ENCODE data around the gene VPS54. TPM values are rescaled to one million over a fixed set of nuclear protein-coding genes. Genes with fewer than 3 reads are reported as not detected.

VPS54 gene
- total RNA-seq, 2 experiments from 2014 or later, result 13.4 to 14.3 TPM

DNA sequence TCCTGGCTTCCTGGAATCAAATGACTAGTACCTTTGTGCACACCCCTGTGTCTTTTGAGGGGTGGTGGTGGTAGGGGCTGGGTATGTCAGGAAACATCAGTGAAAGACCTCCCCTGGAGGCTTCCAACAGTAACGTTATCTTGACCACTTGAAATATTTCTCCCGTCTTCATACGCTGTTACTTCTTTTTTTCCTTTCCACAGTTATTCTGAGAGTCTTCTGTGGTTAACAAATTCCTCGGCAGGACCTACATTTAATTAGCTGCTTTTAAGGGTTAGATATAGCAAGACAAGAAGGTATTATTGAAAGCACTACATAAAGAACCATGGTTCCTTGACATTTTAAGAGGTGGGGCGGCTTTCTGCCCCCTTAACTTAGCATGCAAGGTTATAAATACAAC lies 142.9 kb downstream of the VPS54 start:
- ATAC-seq (peak; percentile 23), DNase-seq (no peak)
- Mint-ChIP-seq H3K4me1 (ENCODE audit: low read depth) (peaks cover 25% of the 10 kb centered on the region), H3K27me3 (ENCODE audit: low read depth) (no peaks in the 10 kb centered on the region), H3K4me3 (no peak overlapping the region), H3K36me3 (ENCODE audit: low read depth) (peaks cover 74% of the 10 kb centered on the region), H3K9me3 (ENCODE audit: insufficient read depth) (no peaks in the 10 kb centered on the region), H3K27ac (no peak overlapping the region)
- CTCF ChIA-PET, result interaction anchor here (0.7 to 4.6 kb wide), 6 partner anchors 11 to 177 kb away, joined by 3 to 19 read pairs (median 6); no protein-coding TSS in a partner anchor
- POLR2A ChIA-PET, result no interaction called here

- ChIA-PET CTCF (interaction anchor here (0.7 to 4.6 kb wide), 6 partner anchors 10 to 177 kb away, joined by 3 to 19 read pairs (median 6); no protein-coding TSS in a partner anchor), POLR2A (interaction anchor here (0.9 kb wide), 1 partner anchor 34 kb away, joined by 3 read pairs; the partner anchor contains the start of gene UGP2)
- ATAC-seq (peak; percentile 36), DNase-seq (no peak)
- no peaks in the 10 kb centered on the region for H3K27me3 Mint-ChIP-seq (ENCODE audit: low read depth)
- peak overlapping the region; percentile 5 for H3K27ac Mint-ChIP-seq
- peaks cover 21% of the 10 kb centered on the region for H3K4me1 Mint-ChIP-seq (ENCODE audit: low read depth)
- H3K36me3 Mint-ChIP-seq (ENCODE audit: low read depth), result peaks cover 70% of the 10 kb centered on the region
- H3K4me3 Mint-ChIP-seq, result no peak overlapping the region
- no peaks in the 10 kb centered on the region for H3K9me3 Mint-ChIP-seq (ENCODE audit: insufficient read depth)
Measured at GRCh38 chr2:63875559-63876245, 143.5 kb downstream of the VPS54 start.

DNA sequence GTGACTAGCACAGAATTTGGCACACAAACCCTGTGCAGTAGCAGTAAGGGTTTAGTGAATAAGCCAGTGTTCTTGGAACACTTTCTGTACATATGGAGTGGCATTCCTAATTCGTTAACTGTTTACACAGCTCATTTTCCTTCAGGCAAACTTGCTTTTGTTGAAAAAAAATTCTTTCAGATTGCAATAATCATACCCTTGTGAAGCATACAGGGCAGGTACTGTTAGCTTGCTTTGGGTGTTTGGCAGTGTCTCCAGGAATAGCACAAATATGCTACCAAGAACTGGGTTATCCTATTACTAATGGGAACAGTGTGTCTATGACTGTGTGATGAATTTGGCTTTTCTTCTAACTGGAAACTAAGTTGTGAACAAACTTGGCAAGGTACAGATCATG lies 144.1 kb downstream of the VPS54 start:
- ChIA-PET CTCF (interaction anchor here (1.4 to 4.6 kb wide), 4 partner anchors 10 to 176 kb away, joined by 4 to 19 read pairs (median 7); no protein-coding TSS in a partner anchor), POLR2A (interaction anchor here (0.9 kb wide), 1 partner anchor 33 kb away, joined by 3 read pairs; the partner anchor contains the start of gene UGP2)
- Mint-ChIP-seq H3K9me3 (ENCODE audit: insufficient read depth) (no peaks in the 10 kb centered on the region), H3K27me3 (ENCODE audit: low read depth) (no peaks in the 10 kb centered on the region), H3K4me3 (no peak overlapping the region), H3K36me3 (ENCODE audit: low read depth) (peaks cover 71% of the 10 kb centered on the region), H3K27ac (peak overlapping the region; percentile 5), H3K4me1 (ENCODE audit: low read depth) (peaks cover 18% of the 10 kb centered on the region)
- DNase-seq (no peak), ATAC-seq (no peak)

GRCh38 chr2:63874204-63875130 lies 144.8 kb downstream of the VPS54 start:
- DNase-seq, result no peak
- peaks cover 73% of the 10 kb centered on the region for H3K36me3 Mint-ChIP-seq (ENCODE audit: low read depth)
- no peak overlapping the region for H3K27ac Mint-ChIP-seq
- CTCF ChIA-PET, result interaction anchor here (1.4 to 4.6 kb wide), 3 partner anchors 9 to 175 kb away, joined by 6 to 19 read pairs (median 8); no protein-coding TSS in a partner anchor
- ATAC-seq, result no peak
- POLR2A ChIA-PET, result interaction anchor here (0.9 kb wide), 1 partner anchor 33 kb away, joined by 3 read pairs; the partner anchor contains the start of gene UGP2
- H3K9me3 Mint-ChIP-seq (ENCODE audit: insufficient read depth), result no peaks in the 10 kb centered on the region
- H3K4me1 Mint-ChIP-seq (ENCODE audit: low read depth), result peaks cover 18% of the 10 kb centered on the region
- H3K27me3 Mint-ChIP-seq (ENCODE audit: low read depth), result no peaks in the 10 kb centered on the region
- no peak overlapping the region for H3K4me3 Mint-ChIP-seq

GRCh38 chr2:63872571-63873328 lies 146.5 kb downstream of the VPS54 start:
- H3K4me1 Mint-ChIP-seq (ENCODE audit: low read depth), result peaks cover 23% of the 10 kb centered on the region
- no peaks in the 10 kb centered on the region for H3K27me3 Mint-ChIP-seq (ENCODE audit: low read depth)
- H3K36me3 Mint-ChIP-seq (ENCODE audit: low read depth), result peaks cover 79% of the 10 kb centered on the region
- ATAC-seq (no peak), DNase-seq (no peak)
- ChIA-PET CTCF (interaction anchor here (1.7 kb wide), 1 partner anchor 12 kb away, joined by 4 read pairs; no protein-coding TSS in a partner anchor), POLR2A (interaction anchor here (0.6 kb wide), 1 partner anchor 38 kb away, joined by 4 read pairs; no protein-coding TSS in a partner anchor)
- H3K4me3 Mint-ChIP-seq, result no peak overlapping the region
- H3K27ac Mint-ChIP-seq, result no peak overlapping the region
- no peaks in the 10 kb centered on the region for H3K9me3 Mint-ChIP-seq (ENCODE audit: insufficient read depth)

- ATAC-seq, result no peak
- H3K27ac Mint-ChIP-seq, result no peak overlapping the region
- ChIA-PET CTCF (interaction anchor here (1.2 to 1.7 kb wide), 2 partner anchors 11 kb away, joined by 3 to 4 read pairs; no protein-coding TSS in a partner anchor), POLR2A (no interaction called here)
- H3K4me3 Mint-ChIP-seq, result no peak overlapping the region
- H3K27me3 Mint-ChIP-seq (ENCODE audit: low read depth), result no peaks in the 10 kb centered on the region
- H3K36me3 Mint-ChIP-seq (ENCODE audit: low read depth), result peaks cover 73% of the 10 kb centered on the region
- no peak for DNase-seq
- H3K4me1 Mint-ChIP-seq (ENCODE audit: low read depth), result peaks cover 25% of the 10 kb centered on the region
- no peaks in the 10 kb centered on the region for H3K9me3 Mint-ChIP-seq (ENCODE audit: insufficient read depth)
Measured at GRCh38 chr2:63871864-63872263, 147.4 kb downstream of the VPS54 start.

GRCh38 chr2:63870679-63871078 lies 148.5 kb downstream of the VPS54 start:
- Mint-ChIP-seq H3K36me3 (ENCODE audit: low read depth) (peaks cover 74% of the 10 kb centered on the region), H3K4me1 (ENCODE audit: low read depth) (peaks cover 31% of the 10 kb centered on the region), H3K9me3 (ENCODE audit: insufficient read depth) (no peaks in the 10 kb centered on the region), H3K27me3 (ENCODE audit: low read depth) (no peaks in the 10 kb centered on the region), H3K27ac (no peak overlapping the region), H3K4me3 (no peak overlapping the region)
- no peak for ATAC-seq
- ChIA-PET POLR2A (no interaction called here), CTCF (interaction anchor here (0.8 to 1.2 kb wide), 2 partner anchors 9 to 13 kb away, joined by 3 read pairs; no protein-coding TSS in a partner anchor)
- no peak for DNase-seq

- H3K36me3 Mint-ChIP-seq (ENCODE audit: low read depth), result peaks cover 65% of the 10 kb centered on the region
- DNase-seq (no peak), ATAC-seq (peak; percentile 78)
- no peaks in the 10 kb centered on the region for H3K9me3 Mint-ChIP-seq (ENCODE audit: insufficient read depth)
- H3K27ac Mint-ChIP-seq, result peak overlapping the region; percentile 62
- H3K4me1 Mint-ChIP-seq (ENCODE audit: low read depth), result peaks cover 35% of the 10 kb centered on the region
- POLR2A ChIA-PET, result interaction anchor here (0.8 to 2.5 kb wide), 4 partner anchors 10 to 278 kb away, joined by 3 to 15 read pairs (median 7); partner anchors contain the start of genes MDH1, UGP2 and WDPCP
- no peaks in the 10 kb centered on the region for H3K27me3 Mint-ChIP-seq (ENCODE audit: low read depth)
- CTCF ChIA-PET, result interaction anchor here (0.8 to 6.5 kb wide), 8 partner anchors 10 to 465 kb away, joined by 3 to 33 read pairs (median 4); partner anchors contain the start of gene UGP2
- H3K4me3 Mint-ChIP-seq, result peak overlapping the region; percentile 16
Measured at GRCh38 chr2:63866009-63866709, 153.1 kb downstream of the VPS54 start.

DNA sequence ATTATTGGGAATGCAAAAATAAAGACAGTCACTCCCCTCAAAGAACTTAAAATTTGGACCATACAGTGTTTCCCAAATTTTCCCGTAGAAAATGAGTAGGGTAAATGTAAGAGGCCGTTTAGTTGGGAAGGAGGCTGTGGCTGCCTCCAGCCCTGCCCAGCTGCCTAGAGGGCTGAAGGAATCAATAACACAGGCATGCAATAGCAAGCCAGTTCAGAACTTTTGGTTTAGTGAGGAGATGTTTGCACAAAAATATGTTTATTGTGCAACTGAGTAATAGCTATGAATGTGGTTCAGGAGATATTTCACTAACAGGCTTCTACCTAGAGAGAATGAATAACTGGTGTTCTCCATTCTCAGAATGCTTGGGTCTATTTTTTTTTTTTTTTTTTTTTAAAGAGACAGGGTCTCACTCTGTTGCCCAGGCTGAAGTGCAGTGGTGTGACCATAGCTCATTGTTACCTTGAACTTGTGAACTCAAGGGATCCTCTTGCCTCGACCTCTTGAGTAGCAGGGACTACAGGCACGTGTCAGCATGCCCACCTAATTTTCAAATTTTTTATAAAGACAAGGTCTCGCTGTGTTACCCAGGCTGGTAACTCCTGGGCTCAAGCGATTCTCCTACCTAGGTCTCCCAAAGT lies 153.9 kb downstream of the VPS54 start:
- CTCF ChIA-PET, result interaction anchor here (0.9 to 6.5 kb wide), 8 partner anchors 10 to 463 kb away, joined by 3 to 33 read pairs (median 4); no protein-coding TSS in a partner anchor
- H3K9me3 Mint-ChIP-seq (ENCODE audit: insufficient read depth), result no peaks in the 10 kb centered on the region
- no peak overlapping the region for H3K27ac Mint-ChIP-seq
- ATAC-seq (no peak), DNase-seq (no peak)
- POLR2A ChIA-PET, result interaction anchor here (1.5 to 2.5 kb wide), 4 partner anchors 9 to 277 kb away, joined by 5 to 15 read pairs (median 9); partner anchors contain the start of genes MDH1, UGP2 and WDPCP
- H3K4me3 Mint-ChIP-seq, result no peak overlapping the region
- H3K27me3 Mint-ChIP-seq (ENCODE audit: low read depth), result no peaks in the 10 kb centered on the region
- peaks cover 39% of the 10 kb centered on the region for H3K4me1 Mint-ChIP-seq (ENCODE audit: low read depth)
- H3K36me3 Mint-ChIP-seq (ENCODE audit: low read depth), result peaks cover 63% of the 10 kb centered on the region

DNA sequence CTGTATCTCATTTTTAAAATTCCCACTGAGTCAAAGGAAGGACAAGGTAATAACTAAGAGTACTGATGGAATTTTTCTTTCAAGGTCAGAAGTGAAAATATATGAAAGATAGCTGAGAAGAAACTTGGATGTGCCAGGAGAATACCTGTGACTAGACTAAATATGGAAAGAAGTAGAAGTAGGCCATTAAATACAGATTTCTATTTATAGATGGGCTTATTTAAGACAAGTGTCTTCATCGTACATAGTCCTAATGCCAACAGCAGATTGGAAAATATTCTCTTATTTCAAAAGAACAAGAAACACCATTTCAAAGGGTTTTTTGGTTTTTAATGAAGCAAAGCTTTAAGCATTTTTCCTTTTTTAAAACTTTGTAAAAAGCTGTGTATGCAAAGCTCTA lies 155.5 kb downstream of the VPS54 start:
- ATAC-seq (no peak), DNase-seq (no peak)
- Mint-ChIP-seq H3K36me3 (ENCODE audit: low read depth) (peaks cover 67% of the 10 kb centered on the region), H3K9me3 (ENCODE audit: insufficient read depth) (no peaks in the 10 kb centered on the region), H3K4me3 (no peak overlapping the region), H3K27ac (no peak overlapping the region), H3K4me1 (ENCODE audit: low read depth) (peaks cover 43% of the 10 kb centered on the region), H3K27me3 (ENCODE audit: low read depth) (no peaks in the 10 kb centered on the region)
- POLR2A ChIA-PET, result interaction anchor here (1.9 kb wide), 1 partner anchor 22 kb away, joined by 9 read pairs; the partner anchor contains the start of gene UGP2
- CTCF ChIA-PET, result interaction anchor here (1.1 to 6.5 kb wide), 7 partner anchors 9 to 172 kb away, joined by 3 to 33 read pairs (median 4); no protein-coding TSS in a partner anchor

Data from activated CD8-positive, alpha-beta T cell treated with anti-CD3 and anti-CD28 coated beads, Interleukin-2, amount 10 ng/mL, durations not matched to agents 7 days and 5 days (primary cell).